Activated CD8-positive, alpha-beta memory T cell treated with anti-CD3 and anti-CD28 coated beads, Interleukin-2, amount 50 U/mL, for 4 hours (primary cell): Measurements from ENCODE around the gene OXCT2.
"Not testable (repeated sequence)": the region's sequence is repeated elsewhere in the genome, so short reads cannot be mapped to it uniquely, and the experiment has no call there.

Experiments
- DNase-seq: peaks from one replicate; pipeline ENCODE4 v3.0.0-alpha.2; 2020

Gene OXCT2

GRCh38 chr1:39771022-39771532 is at the start of gene OXCT2:
Gene OXCT2 (minus strand): TSS chr1:39771348. CDS start chr1:39771255, 93 bp downstream.
- not testable (repeated sequence) for DNase-seq

- DNase-seq = no peak
Measured at GRCh38 chr1:39819091-39819812, 48.1 kb upstream of the OXCT2 start.

GRCh38 chr1:39818482-39818881 is 47.3 kb upstream of the OXCT2 start:
- no peak for DNase-seq

- DNase-seq = peak; percentile 54
Measured at GRCh38 chr1:39817091-39817932, 46.2 kb upstream of the OXCT2 start.

GRCh38 chr1:39816415-39817090 is 45.4 kb upstream of the OXCT2 start:
- peak; percentile 71 for DNase-seq

- no peak for DNase-seq
Measured at GRCh38 chr1:39812913-39813312, 41.8 kb upstream of the OXCT2 start.

- DNase-seq = no peak
Measured at GRCh38 chr1:39808784-39809517, 37.8 kb upstream of the OXCT2 start.

GRCh38 chr1:39805385-39805784 is 34.2 kb upstream of the OXCT2 start:
- no peak for DNase-seq

GRCh38 chr1:39802496-39803260 is 31.5 kb upstream of the OXCT2 start:
- DNase-seq = no peak

- no peak for DNase-seq
Measured at GRCh38 chr1:39800471-39800835, 29.3 kb upstream of the OXCT2 start.

- peak; percentile 71 for DNase-seq
Measured at GRCh38 chr1:39799770-39800470, 28.8 kb upstream of the OXCT2 start.

GRCh38 chr1:39798859-39799769 is 28.0 kb upstream of the OXCT2 start:
- DNase-seq = peak; percentile 85

GRCh38 chr1:39795651-39796050 is 24.5 kb upstream of the OXCT2 start:
- no peak for DNase-seq

GRCh38 chr1:39791838-39792237 is 20.7 kb upstream of the OXCT2 start:
- no peak for DNase-seq

GRCh38 chr1:39789571-39790110 is 18.5 kb upstream of the OXCT2 start:
- no peak for DNase-seq

GRCh38 chr1:39788758-39789570 is 17.8 kb upstream of the OXCT2 start, which contains the start of gene BMP8B:
Gene BMP8B (minus strand): TSS chr1:39788865. CDS start chr1:39788485, 380 bp downstream.
- DNase-seq = peak; percentile 40

- no peak for DNase-seq
Measured at GRCh38 chr1:39788426-39788757, 17.2 kb upstream of the OXCT2 start.

- not testable (repeated sequence) for DNase-seq
Measured at GRCh38 chr1:39787964-39788363, 16.8 kb upstream of the OXCT2 start.

- no peak for DNase-seq
Measured at GRCh38 chr1:39787468-39787867, 16.3 kb upstream of the OXCT2 start.
